Sigmoid colon (tissue), 7 donors: ENCODE measurements around the gene TPST2. TPM values are rescaled to one million over a fixed set of nuclear protein-coding genes. Genes with fewer than 3 reads are reported as not detected.
"Not testable (repeated sequence)": the region's sequence is repeated elsewhere in the genome, so short reads cannot be mapped to it uniquely, and the experiment has no call there.

Source experiments
- DNase-seq: peaks from one replicate; pipeline ENCODE4 v3.0.0-alpha.2; 2019
- H3K27ac ChIP-seq, 4 donors: fragments of 200-600 bp; sonication (generic); one replicate each; pipeline ENCODE4 v1.5.1; 2016 to 2019; ENCODE audit warnings: mild to moderate bottlenecking in 1 of 4
- H3K27me3 ChIP-seq, 3 donors: fragments of 200-600 bp; sonication (generic); one replicate each; pipeline ENCODE4 v1.5.1; 2019; ENCODE audit warnings: mild to moderate bottlenecking in 1 of 3
- H3K36me3 ChIP-seq, 4 donors: fragments of 200-600 bp; sonication (generic); one replicate each; pipeline ENCODE4 v1.5.1; 2016 to 2019
- H3K4me1 ChIP-seq, 4 donors: fragments of 200-600 bp; sonication (generic); one replicate each; pipeline ENCODE4 v1.5.1; 2017 to 2019
- H3K4me3 ChIP-seq, 4 donors: fragments of 200-600 bp; sonication (generic); one replicate each; pipeline ENCODE4 v1.5.1; 2017 to 2019; ENCODE audit warnings: mild to moderate bottlenecking in 2 of 4, moderate library complexity in 1 of 4
- H3K9me3 ChIP-seq, 4 donors: fragments of 200-600 bp in 3 of 4; sonication (generic) in 3 of 4; one replicate each; pipeline versions ENCODE4 v1.5.1 to v1.6.1; 2013 to 2019
- CTCF ChIP-seq, 4 experiments: fragments of 450-650 bp in 3 of 4; fragments of 200-600 bp in 1 of 4; IDR thresholded peaks; one replicate each; pipeline ENCODE4 v1.5.1; 2016 to 2019; ENCODE audit warnings: antibody characterized with exemption in 4 of 4, mild to moderate bottlenecking in 3 of 4, moderate library complexity in 2 of 4
- EP300 ChIP-seq, 4 donors: sonication (generic); formaldehyde crosslinking; IDR thresholded peaks; one replicate each; pipeline ENCODE4 v1.6.1; 2017; ENCODE audit warnings: antibody characterized with exemption in 4 of 4
- POLR2A ChIP-seq, 2 donors: fragments of 450-650 bp; IDR thresholded peaks; one replicate each; pipeline ENCODE4 v1.6.1; 2016; ENCODE audit warnings: antibody characterized with exemption in 2 of 2, mild to moderate bottlenecking in 2 of 2, moderate library complexity in 2 of 2
- POLR2AphosphoS5 ChIP-seq, 4 donors: sonication (generic); formaldehyde crosslinking; IDR thresholded peaks; one replicate each; pipeline ENCODE4 v1.6.1; 2017; ENCODE audit warnings: antibody characterized with exemption in 4 of 4
- WGBS, 2 donors: extraction: QIAGEN DNeasy Blood & Tissue Kit; methylation state at CpG; one replicate each; pipeline ENCODE4 v1.1.7; 2013; 5-methylcytosine and 5-hydroxymethylcytosine counted together
- intact Hi-C: fragments of 100-400 bp; cut with DNase I; formaldehyde crosslinking; loops from one replicate; pipeline ENCODE4 v1.15.1; 2023
- polyA plus RNA-seq, 3 donors: library from polyadenylated mRNA; stranded (reverse); fragments of 200-250 nt; gene quantifications; one replicate each; pipeline ENCODE4 v1.2.3, GENCODE V29; 2013
- total RNA-seq, 4 donors: library from RNA; depleted of rRNA; stranded (reverse); fragments of >200 nt; gene quantifications; one replicate each; pipeline ENCODE4 v1.1.0, GENCODE V29; 2016
- donor health status: healthy with polysubstance abuse.
- donor health status: Bipolar disorder and iron deficiency.
- donor health status: healthy.

The TPST2 gene
- total and polyA plus RNA-seq, 7 donors, result 5.1 to 24.3 (median 15.9) TPM

GRCh38 chr22:26529345-26529744 lies 60.6 kb downstream of the TPST2 start:
- Histone ChIP-seq H3K36me3 (peaks cover 0 to 5% (median 0%) of the 10 kb centered on the region in 4 donors), H3K4me3 (no peak overlapping the region), H3K9me3 (no peaks in the 10 kb centered on the region), H3K27me3 (no peaks in the 10 kb centered on the region), H3K27ac (no peak overlapping the region), H3K4me1 (no peaks in the 10 kb centered on the region)
- intact Hi-C loops, result no loop called here
- no peak for DNase-seq
- TF ChIP-seq EP300 (IDR thresholded peaks at IDR 0.05) (no peak), CTCF (IDR thresholded peaks at IDR 0.05) (no peak), POLR2AphosphoS5 (IDR thresholded peaks at IDR 0.05) (no peak), POLR2A (IDR thresholded peaks at IDR 0.05) (no peak)
- 55 to 82% methylated on average over 2 of the region's 2 CpGs for WGBS, 2 donors

DNA sequence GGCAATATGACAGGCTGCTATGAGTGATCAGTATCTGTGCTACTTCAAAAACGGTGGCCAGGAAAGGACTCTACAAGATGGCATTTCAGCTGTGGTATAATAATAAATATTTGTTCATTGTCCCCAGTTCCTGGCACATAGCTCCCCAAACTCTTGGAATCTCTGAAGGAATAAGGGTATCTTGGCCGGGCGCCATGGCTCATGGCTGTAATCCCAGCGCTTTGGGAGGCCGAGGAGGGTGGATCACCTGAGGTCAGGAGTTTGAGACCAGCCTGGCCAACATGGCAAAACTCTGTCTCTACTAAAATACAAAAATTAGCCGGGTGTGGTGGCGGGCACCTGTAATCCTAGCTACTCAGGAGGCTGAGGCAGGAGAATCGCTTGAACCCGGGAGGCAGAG lies 61.4 kb downstream of the TPST2 start:
- H3K27ac ChIP-seq, H3K27me3 ChIP-seq, H3K4me1 ChIP-seq, H3K9me3 ChIP-seq, H3K36me3 ChIP-seq, intact Hi-C loops, H3K4me3 ChIP-seq, DNase-seq: not testable (repeated sequence)
- WGBS, 2 donors, result 89 to 97% methylated on average over 9 of the region's 9 CpGs

- TF ChIP-seq POLR2A (IDR thresholded peaks at IDR 0.05) (no peak), CTCF (IDR thresholded peaks at IDR 0.05) (no peak), EP300 (IDR thresholded peaks at IDR 0.05) (no peak), POLR2AphosphoS5 (IDR thresholded peaks at IDR 0.05) (no peak)
- 83 to 91% methylated on average over 15 of the region's 15 CpGs for WGBS, 2 donors
- Histone ChIP-seq H3K27ac (no peak overlapping the region), H3K4me1 (no peaks in the 10 kb centered on the region), H3K4me3 (no peak overlapping the region), H3K27me3 (no peaks in the 10 kb centered on the region), H3K36me3 (peaks cover 0 to 5% (median 0%) of the 10 kb centered on the region in 4 donors), H3K9me3 (no peaks in the 10 kb centered on the region)
- intact Hi-C loops, result no loop called here
- no peak for DNase-seq
Measured at GRCh38 chr22:26527574-26528465, 62.1 kb downstream of the TPST2 start.

- Histone ChIP-seq H3K36me3 (peaks cover 0 to 3% (median 0%) of the 10 kb centered on the region in 4 donors), H3K27ac (no peak overlapping the region), H3K27me3 (no peaks in the 10 kb centered on the region), H3K4me1 (no peaks in the 10 kb centered on the region), H3K4me3 (no peak overlapping the region), H3K9me3 (no peaks in the 10 kb centered on the region)
- intact Hi-C loops, result no loop called here
- DNase-seq, result no peak
- WGBS, 2 donors, result 80% methylated on average over 3 of the region's 3 CpGs
- no peak for TF ChIP-seq EP300 (IDR thresholded peaks at IDR 0.05)
Measured at GRCh38 chr22:26527167-26527566, 62.8 kb downstream of the TPST2 start.

DNA sequence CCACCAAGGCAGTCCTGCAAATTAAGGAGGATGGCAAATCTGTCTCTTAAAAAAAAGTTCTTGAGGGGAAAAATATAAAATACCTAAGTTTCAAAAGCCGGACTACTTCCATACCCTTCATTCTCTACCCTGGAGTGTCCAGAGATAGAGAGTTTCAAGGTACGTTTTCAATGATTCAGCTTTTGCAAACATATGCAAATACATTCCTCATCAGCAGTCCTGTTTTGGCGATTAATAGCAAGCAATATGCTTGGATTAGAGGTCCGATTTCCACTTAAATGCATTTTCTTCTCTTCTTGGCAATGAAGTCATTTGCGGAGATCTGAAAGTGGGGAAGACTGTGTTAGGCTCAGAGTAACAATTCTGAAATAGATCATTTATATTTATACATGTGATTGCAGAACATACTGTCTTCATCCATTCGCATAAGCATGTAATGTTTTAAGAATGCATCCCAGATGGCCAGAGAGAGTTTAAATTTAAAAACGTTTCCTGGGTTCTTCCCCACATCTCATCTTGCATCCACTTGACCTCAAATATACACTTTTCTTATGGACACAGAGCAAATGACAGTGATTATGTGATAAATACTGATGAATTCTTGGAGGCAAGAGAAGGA lies 63.9 kb downstream of the TPST2 start:
- DNase-seq, result no peak
- Histone ChIP-seq H3K4me3 (no peak overlapping the region), H3K27me3 (no peaks in the 10 kb centered on the region), H3K36me3 (no peaks in the 10 kb centered on the region), H3K27ac (no peak overlapping the region), H3K9me3 (no peaks in the 10 kb centered on the region), H3K4me1 (no peaks in the 10 kb centered on the region)
- intact Hi-C loops, result no loop called here
- 90 to 92% methylated on average over 7 of the region's 7 CpGs for WGBS, 2 donors
- no peak for TF ChIP-seq EP300 (IDR thresholded peaks at IDR 0.05)
- TF ChIP-seq CTCF (IDR thresholded peaks at IDR 0.05), result no peak
- no peak for TF ChIP-seq POLR2A (IDR thresholded peaks at IDR 0.05)
- no peak for TF ChIP-seq POLR2AphosphoS5 (IDR thresholded peaks at IDR 0.05)
